Stomach (tissue), 9 donors: Measurements from ENCODE around the gene PALM3. TPM values are rescaled to one million over a fixed set of nuclear protein-coding genes. Genes with fewer than 3 reads are reported as not detected.
A peak's percentile ranks its signal among the peaks of the same experiment; 100 is the strongest.

Experiments
- DNase-seq, 2 donors: peaks; one replicate each; pipeline versions ENCODE4 v3.0.0 to v3.0.0-alpha.2; 2013 to 2019
- H3K27ac ChIP-seq, 5 donors: fragments of 200-600 bp in 4 of 5; sonication (generic) in 4 of 5; one replicate each; pipeline ENCODE4 v1.5.1; 2013 to 2019; ENCODE audit warnings: mild to moderate bottlenecking in 1 of 5, moderate library complexity in 1 of 5
- H3K27me3 ChIP-seq, 3 donors: fragments of 200-600 bp; sonication (generic); one replicate each; pipeline ENCODE4 v1.5.1; 2017 to 2019; ENCODE audit warnings: mixed run types in 1 of 3
- H3K36me3 ChIP-seq, 4 donors: fragments of 200-600 bp; sonication (generic); 1 replicate in 3 of 4; 2 replicates in 1 of 4; pipeline ENCODE4 v1.5.1; 2016 to 2019
- H3K4me1 ChIP-seq, 4 donors: fragments of 200-600 bp; sonication (generic); one replicate each; pipeline ENCODE4 v1.5.1; 2016 to 2019
- H3K4me3 ChIP-seq, 4 donors: fragments of 200-600 bp; sonication (generic) in 3 of 4; one replicate each; pipeline ENCODE4 v1.5.1; 2016 to 2019; ENCODE audit warnings: mild to moderate bottlenecking in 1 of 4
- H3K9me3 ChIP-seq, 4 donors: fragments of 200-600 bp; sonication (generic); one replicate each; pipeline ENCODE4 v1.5.1; 2016 to 2019
- EP300 ChIP-seq: sonication (generic); formaldehyde crosslinking; IDR thresholded peaks from one replicate; pipeline ENCODE4 v1.6.1; 2017; ENCODE audit warnings: antibody characterized with exemption
- POLR2A ChIP-seq, 4 donors: fragments of 450-650 bp; IDR thresholded peaks; one replicate each; pipeline ENCODE4 v1.6.1; 2016; ENCODE audit warnings: antibody characterized with exemption in 4 of 4, control low read depth in 2 of 4, mild to moderate bottlenecking in 1 of 4, moderate library complexity in 1 of 4
- POLR2AphosphoS5 ChIP-seq, 3 donors: sonication (generic); formaldehyde crosslinking; IDR thresholded peaks; one replicate each; pipeline ENCODE4 v1.6.1; 2016; ENCODE audit warnings: antibody characterized with exemption in 3 of 3
- WGBS, 5 donors: extraction: QIAGEN DNeasy Blood & Tissue Kit in 3 of 5; methylation state at CpG; one replicate each; pipeline versions ENCODE4 v1.1.5 to v1.1.7; 2013 to 2018; 5-methylcytosine and 5-hydroxymethylcytosine counted together
- intact Hi-C: fragments of 100-400 bp; cut with DNase I; formaldehyde crosslinking; loops from one replicate; pipeline ENCODE4 v1.15.1; 2023; ENCODE audit warnings: low total_unique reads
- polyA plus RNA-seq, 3 donors: library from polyadenylated mRNA; stranded (reverse); fragments of 200-250 nt; gene quantifications; one replicate each; pipeline ENCODE4 v1.2.3, GENCODE V29; 2013
- total RNA-seq, 5 donors: library from RNA; depleted of rRNA; stranded (reverse); fragments of >200 nt; gene quantifications; one replicate each; pipeline versions ENCODE4 v1.1.0 to v1.2.3, GENCODE V29; 2014 to 2016
- TF ChIP-seq, protein P1 (sequence below), 7 experiments: fragments of 450-650 bp in 4 of 7; fragments of 200-600 bp in 3 of 7; sonication (generic) in 3 of 7; IDR thresholded peaks; one replicate each; pipeline ENCODE4 v1.5.1; 2016 to 2019; ENCODE audit warnings: antibody characterized with exemption in 7 of 7, control low read depth in 2 of 7, mild to moderate bottlenecking in 1 of 7
- donor health status: healthy with polysubstance abuse.
- donor health status: Bipolar disorder and iron deficiency.
- donor health status: healthy.

PALM3 gene
- total and polyA plus RNA-seq, 8 donors = 4.2 to 141 (median 21.6) TPM

DNA sequence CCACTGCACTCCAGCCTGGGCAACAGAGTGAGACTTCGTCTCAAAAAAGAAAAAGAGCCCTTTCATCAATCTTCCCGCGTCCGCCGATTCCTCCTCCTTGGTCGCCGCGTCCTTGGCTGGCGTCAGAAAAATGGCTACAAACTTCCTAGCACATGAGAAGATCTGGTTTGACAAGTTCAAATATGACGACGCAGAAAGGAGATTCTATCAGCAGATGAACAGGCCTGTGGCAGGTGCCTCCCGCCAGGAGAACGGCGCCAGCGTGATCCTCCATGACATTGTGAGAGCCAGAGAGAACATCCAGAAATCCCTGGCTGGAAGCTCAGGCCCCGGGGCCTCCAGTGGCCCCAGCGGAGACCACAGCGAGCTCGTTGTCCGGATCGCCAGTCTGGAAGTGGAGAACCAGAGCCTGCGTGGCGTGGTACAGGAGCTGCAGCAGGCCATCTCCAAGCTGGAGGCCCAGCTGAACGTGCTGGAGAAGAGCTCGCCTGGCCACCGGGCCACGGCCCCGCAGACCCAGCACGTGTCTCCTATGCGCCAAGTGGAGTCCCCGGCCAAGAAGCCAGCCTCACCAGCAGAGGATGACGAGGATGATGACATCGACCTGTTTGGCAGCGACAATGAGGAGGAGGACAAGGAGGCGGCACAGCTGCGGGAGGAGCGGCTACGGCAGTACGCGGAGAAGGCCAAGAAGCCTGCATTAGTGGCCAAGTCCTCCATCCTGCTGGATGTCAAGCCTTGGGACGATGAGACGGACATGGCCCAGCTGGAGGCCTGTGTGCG lies 8.6 kb upstream of the PALM3 start:
- no peak for DNase-seq
- H3K27me3 ChIP-seq = no peaks in the 10 kb centered on the region
- TF ChIP-seq EP300 = no peak
- peaks cover 31 to 38% (median 35%) of the 10 kb centered on the region in 4 donors for H3K4me1 ChIP-seq
- peak overlapping the region in 1 of 5 donors; percentile 95 for H3K27ac ChIP-seq
- intact Hi-C loops = no loop called here
- no peak overlapping the region for H3K4me3 ChIP-seq
- H3K9me3 ChIP-seq = no peaks in the 10 kb centered on the region
- no peaks in the 10 kb centered on the region for H3K36me3 ChIP-seq
- 92 to 96% (median 96%) methylated on average over 39 to 43 of the region's 43 CpGs for WGBS, 5 donors

DNA sequence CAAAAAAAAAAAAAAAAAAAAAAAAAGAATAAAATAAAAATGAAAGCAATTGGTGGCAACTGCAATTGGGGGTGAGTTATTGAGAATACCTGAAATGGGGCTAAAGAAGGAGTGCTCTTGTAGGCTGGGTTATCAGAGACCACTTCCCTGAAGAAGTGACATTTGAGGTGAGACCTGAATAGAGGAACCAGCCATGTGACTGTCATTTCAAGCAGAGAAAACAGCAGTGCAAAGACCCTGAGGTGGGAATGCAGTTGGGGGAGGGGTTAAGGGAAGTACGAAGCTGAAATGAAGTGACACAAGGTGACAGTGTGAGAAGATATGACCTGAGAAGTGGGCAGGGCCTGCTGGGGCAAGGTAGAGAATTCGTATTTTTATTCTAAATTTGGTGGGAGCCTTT lies 4.3 kb upstream of the PALM3 start:
- WGBS, 5 donors = 57 to 81% (median 68%) methylated on average over 2 of the region's 2 CpGs

DNA sequence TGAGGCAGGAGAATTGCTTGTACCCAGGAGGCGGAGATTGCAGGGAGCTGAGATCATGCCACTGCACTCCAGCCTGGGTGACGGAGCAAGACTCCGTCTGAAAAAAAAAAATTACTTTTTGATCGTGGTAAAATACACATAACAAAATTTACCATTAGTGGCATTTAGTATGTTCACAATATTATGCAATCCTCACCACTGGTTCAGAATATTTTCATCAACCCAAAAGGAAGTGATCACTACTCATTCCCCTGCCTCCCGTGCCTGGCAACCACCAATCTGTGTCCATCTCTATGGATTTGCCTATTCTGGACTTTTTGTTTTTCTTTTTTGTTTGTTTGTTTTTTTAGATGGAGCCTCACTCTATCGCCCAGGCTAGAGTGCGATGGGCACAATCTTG lies 1.2 kb upstream of the PALM3 start:
- H3K36me3 ChIP-seq = no peaks in the 10 kb centered on the region
- DNase-seq = no peak
- TF ChIP-seq POLR2A (IDR thresholded peaks at IDR 0.05) (no peak), EP300 (no peak), POLR2AphosphoS5 (IDR thresholded peaks at IDR 0.05) (no peak)
- TF ChIP-seq, protein P1, sequence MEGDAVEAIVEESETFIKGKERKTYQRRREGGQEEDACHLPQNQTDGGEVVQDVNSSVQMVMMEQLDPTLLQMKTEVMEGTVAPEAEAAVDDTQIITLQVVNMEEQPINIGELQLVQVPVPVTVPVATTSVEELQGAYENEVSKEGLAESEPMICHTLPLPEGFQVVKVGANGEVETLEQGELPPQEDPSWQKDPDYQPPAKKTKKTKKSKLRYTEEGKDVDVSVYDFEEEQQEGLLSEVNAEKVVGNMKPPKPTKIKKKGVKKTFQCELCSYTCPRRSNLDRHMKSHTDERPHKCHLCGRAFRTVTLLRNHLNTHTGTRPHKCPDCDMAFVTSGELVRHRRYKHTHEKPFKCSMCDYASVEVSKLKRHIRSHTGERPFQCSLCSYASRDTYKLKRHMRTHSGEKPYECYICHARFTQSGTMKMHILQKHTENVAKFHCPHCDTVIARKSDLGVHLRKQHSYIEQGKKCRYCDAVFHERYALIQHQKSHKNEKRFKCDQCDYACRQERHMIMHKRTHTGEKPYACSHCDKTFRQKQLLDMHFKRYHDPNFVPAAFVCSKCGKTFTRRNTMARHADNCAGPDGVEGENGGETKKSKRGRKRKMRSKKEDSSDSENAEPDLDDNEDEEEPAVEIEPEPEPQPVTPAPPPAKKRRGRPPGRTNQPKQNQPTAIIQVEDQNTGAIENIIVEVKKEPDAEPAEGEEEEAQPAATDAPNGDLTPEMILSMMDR (IDR thresholded peaks at IDR 0.05) = no peak
- intact Hi-C loops = no loop called here
- no peaks in the 10 kb centered on the region for H3K9me3 ChIP-seq
- no peak overlapping the region for H3K4me3 ChIP-seq
- H3K27ac ChIP-seq = no peak overlapping the region
- 62 to 77% (median 76%) methylated on average over 7 of the region's 7 CpGs for WGBS, 5 donors
- H3K27me3 ChIP-seq = peaks cover 0 to 47% (median 13%) of the 10 kb centered on the region in 3 donors
- H3K4me1 ChIP-seq = peaks cover 16 to 36% (median 31%) of the 10 kb centered on the region in 4 donors

More for the DNA sequence above, 4.3 kb upstream of the PALM3 start:
- H3K27me3 ChIP-seq = peaks cover 0 to 17% (median 6%) of the 10 kb centered on the region in 3 donors
- intact Hi-C loops = no loop called here
- no peak overlapping the region for H3K27ac ChIP-seq
- no peaks in the 10 kb centered on the region for H3K9me3 ChIP-seq
- H3K4me1 ChIP-seq = peaks cover 7 to 10% (median 9%) of the 10 kb centered on the region in 4 donors
- TF ChIP-seq POLR2A (IDR thresholded peaks at IDR 0.05) (no peak), EP300 (no peak), POLR2AphosphoS5 (IDR thresholded peaks at IDR 0.05) (no peak)
- TF ChIP-seq, protein P1 (IDR thresholded peaks at IDR 0.05) = no peak
- H3K36me3 ChIP-seq = no peaks in the 10 kb centered on the region
- no peak for DNase-seq
- H3K4me3 ChIP-seq = no peak overlapping the region

DNA sequence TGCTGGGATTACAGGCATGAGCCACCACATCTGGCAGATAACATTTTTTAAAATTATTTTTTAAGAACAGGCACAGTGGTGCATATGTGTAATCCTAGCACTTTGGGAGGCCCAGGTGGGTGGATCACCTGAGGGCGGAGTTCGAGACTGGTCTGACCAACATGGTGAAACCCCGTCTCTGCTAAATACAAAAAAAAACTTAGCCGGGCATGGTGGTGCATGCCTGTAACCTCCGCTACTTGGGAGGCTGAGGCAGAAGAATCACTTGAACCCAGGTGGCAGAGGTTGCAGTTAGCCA lies 631 bp upstream of the PALM3 start:
- TF ChIP-seq POLR2A (IDR thresholded peaks at IDR 0.05) (no peak), POLR2AphosphoS5 (IDR thresholded peaks at IDR 0.05) (no peak), EP300 (no peak)
- TF ChIP-seq, protein P1 (IDR thresholded peaks at IDR 0.05) = no peak
- Histone ChIP-seq H3K4me3 (peak overlapping the region in 1 of 4 donors; percentile 51), H3K27ac (peak overlapping the region; percentile 59 to 90 (median 87)), H3K27me3 (peaks cover 0 to 53% (median 13%) of the 10 kb centered on the region in 3 donors), H3K9me3 (no peaks in the 10 kb centered on the region), H3K36me3 (no peaks in the 10 kb centered on the region), H3K4me1 (peaks cover 22 to 42% (median 37%) of the 10 kb centered on the region in 4 donors)
- intact Hi-C loops = no loop called here
- no peak for DNase-seq
- WGBS, 5 donors = 41 to 62% (median 56%) methylated on average over 5 of the region's 5 CpGs
